ENCODE data around the gene DRICH1. TPM values are rescaled to one million over a fixed set of nuclear protein-coding genes. Genes with fewer than 3 reads are reported as not detected.
"Not testable (repeated sequence)": the region's sequence is repeated elsewhere in the genome, so short reads cannot be mapped to it uniquely, and the experiment has no call there.

The DRICH1 gene
- total RNA-seq, 1 donor from 2014 or later, result not detected

DNA sequence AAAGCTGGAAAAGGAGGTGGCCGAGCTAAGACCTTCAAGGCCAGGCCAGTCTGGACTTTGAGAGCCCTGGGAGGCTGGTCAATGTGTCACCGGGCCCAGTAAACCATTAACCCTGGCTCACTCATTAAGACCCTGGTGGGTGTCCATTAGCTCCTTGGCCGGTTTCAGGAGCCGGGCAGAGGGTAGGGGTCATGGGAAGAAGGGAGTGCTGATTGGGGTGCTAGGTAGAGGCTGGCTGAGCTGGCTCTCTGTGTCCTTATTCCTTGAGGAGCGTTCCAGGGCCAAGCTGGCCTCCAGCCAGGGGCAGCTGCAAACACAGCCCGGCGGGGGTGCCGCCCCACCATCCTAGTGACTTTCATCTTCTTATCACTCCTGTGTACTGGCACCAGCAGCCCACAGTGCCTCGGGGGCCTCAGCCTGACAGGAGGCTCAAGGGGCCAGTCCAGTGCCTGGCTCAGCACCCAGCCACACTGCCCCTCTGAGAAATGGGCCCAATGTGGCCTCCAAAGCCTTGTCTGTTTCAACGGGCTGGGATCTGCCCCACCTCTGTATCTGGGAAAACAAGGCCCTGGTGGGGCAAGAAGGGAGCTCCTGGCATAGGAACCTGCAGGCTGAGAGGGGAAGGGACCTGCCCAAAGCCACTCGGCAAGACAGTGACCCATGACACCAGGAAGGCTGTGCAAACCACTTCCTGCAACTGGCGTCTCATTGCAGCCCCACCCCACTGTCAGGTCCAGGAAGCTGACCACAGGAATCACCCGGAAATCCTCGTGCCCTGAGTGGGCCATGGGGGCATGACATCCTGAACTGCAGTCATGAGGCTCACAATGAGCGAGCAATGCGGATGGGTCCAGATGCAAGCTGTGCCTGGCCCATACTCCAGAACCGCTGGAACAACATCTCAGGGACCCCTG, 43.6 kb upstream of the DRICH1 start:
- TF ChIP-seq, protein P1, sequence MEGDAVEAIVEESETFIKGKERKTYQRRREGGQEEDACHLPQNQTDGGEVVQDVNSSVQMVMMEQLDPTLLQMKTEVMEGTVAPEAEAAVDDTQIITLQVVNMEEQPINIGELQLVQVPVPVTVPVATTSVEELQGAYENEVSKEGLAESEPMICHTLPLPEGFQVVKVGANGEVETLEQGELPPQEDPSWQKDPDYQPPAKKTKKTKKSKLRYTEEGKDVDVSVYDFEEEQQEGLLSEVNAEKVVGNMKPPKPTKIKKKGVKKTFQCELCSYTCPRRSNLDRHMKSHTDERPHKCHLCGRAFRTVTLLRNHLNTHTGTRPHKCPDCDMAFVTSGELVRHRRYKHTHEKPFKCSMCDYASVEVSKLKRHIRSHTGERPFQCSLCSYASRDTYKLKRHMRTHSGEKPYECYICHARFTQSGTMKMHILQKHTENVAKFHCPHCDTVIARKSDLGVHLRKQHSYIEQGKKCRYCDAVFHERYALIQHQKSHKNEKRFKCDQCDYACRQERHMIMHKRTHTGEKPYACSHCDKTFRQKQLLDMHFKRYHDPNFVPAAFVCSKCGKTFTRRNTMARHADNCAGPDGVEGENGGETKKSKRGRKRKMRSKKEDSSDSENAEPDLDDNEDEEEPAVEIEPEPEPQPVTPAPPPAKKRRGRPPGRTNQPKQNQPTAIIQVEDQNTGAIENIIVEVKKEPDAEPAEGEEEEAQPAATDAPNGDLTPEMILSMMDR (IDR thresholded peaks at IDR 0.05; ENCODE audit: borderline replicate concordance), result no peak

DNA sequence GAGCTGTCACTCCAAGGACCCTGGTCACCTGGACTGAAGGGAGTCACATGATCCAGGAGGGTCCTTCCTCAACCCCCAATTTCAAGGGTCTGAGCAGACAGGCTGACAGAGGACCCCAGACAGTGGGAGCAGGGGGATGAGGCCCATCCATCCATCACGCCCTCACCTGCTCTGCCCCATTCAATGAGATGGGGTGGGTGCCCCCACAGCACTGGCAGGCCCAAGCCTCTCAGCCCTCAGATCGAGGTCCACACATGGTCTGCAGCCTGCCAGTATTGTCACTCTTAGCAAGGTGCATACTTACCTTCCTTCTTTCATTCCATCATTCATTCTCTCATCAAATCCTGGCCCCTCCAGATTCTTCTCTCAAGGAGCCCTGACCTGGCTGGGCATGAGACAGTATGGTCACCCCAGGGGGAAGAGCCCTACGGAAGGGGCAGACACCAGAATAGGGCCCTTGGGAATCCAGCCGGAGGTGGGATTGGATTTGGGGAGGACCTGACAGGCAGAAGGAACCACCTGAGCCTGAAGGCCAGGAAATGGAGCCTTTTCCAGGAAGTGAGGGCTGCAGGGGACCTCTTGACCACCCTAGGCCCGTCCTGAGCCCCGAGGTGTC, 42.9 kb upstream of the DRICH1 start:
- H3K27ac ChIP-seq (replicated peaks); DNase-seq; H3K9me3 ChIP-seq (replicated peaks); H3K27me3 ChIP-seq (ENCODE audit: low read depth); H3K36me3 ChIP-seq; intact Hi-C loops (cut with micrococcal nuclease); H3K4me3 ChIP-seq: not testable (repeated sequence)
- peaks cover 11% of the 10 kb centered on the region for H3K4me1 ChIP-seq

More for the DNA sequence above, 43.6 kb upstream of the DRICH1 start:
- H3K9me3 ChIP-seq (replicated peaks), result no peaks in the 10 kb centered on the region
- no peaks in the 10 kb centered on the region for H3K27me3 ChIP-seq (ENCODE audit: low read depth)
- DNase-seq, result no peak
- no peaks in the 10 kb centered on the region for H3K36me3 ChIP-seq
- intact Hi-C loops (cut with micrococcal nuclease), result no loop called here
- no peak overlapping the region for H3K27ac ChIP-seq (replicated peaks)
- H3K4me1 ChIP-seq, result peaks cover 11% of the 10 kb centered on the region
- no peak overlapping the region for H3K4me3 ChIP-seq

DNA sequence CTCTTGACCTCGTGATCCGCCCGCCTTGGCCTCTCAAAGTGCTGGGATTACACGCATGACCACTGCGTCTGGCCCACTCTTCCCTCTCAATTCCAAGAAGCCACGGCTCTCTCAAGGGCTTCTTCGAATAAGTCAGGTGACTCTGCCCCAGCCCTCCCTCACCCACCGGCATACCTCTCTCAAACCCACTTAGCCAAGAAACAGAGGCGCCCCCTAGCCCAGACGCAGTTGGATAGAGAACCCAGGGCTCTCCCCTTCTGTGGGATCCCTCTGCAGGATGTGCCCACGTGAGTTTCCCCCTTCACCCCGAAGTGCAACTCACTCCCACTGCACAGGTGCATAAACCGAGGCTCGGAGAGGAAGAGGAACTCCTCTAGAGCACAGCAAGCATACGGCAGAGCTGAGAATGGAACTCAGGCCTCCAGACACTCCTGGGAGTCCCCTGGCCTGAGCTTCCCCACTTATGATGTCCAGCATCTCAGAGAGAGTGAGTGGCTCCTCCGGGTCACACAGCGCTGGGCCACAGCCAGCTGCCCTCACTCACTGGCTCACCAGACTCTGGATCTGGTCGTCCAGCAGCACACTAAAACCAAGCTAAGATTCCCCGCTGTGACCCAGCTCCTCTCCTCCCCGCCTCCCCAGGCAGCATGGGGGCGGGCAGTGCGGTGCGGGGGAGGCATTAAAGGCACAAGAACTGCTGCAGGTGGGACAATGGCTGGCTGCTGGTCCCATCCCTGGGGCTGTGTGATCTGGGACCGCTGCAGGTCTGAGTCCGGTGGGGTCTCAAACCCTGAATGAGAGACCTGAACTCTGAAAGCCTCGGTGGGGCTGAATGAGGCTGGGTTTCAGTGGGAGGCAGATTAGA, 41.9 kb upstream of the DRICH1 start:
- Histone ChIP-seq H3K27me3 (ENCODE audit: low read depth) (no peaks in the 10 kb centered on the region), H3K27ac (replicated peaks) (no peak overlapping the region), H3K9me3 (replicated peaks) (no peaks in the 10 kb centered on the region), H3K36me3 (no peaks in the 10 kb centered on the region), H3K4me3 (no peak overlapping the region), H3K4me1 (peaks cover 11% of the 10 kb centered on the region)
- DNase-seq, result no peak
- intact Hi-C loops (cut with micrococcal nuclease), result no loop called here
- TF ChIP-seq, protein P1 (IDR thresholded peaks at IDR 0.05; ENCODE audit: borderline replicate concordance), result no peak

DNA sequence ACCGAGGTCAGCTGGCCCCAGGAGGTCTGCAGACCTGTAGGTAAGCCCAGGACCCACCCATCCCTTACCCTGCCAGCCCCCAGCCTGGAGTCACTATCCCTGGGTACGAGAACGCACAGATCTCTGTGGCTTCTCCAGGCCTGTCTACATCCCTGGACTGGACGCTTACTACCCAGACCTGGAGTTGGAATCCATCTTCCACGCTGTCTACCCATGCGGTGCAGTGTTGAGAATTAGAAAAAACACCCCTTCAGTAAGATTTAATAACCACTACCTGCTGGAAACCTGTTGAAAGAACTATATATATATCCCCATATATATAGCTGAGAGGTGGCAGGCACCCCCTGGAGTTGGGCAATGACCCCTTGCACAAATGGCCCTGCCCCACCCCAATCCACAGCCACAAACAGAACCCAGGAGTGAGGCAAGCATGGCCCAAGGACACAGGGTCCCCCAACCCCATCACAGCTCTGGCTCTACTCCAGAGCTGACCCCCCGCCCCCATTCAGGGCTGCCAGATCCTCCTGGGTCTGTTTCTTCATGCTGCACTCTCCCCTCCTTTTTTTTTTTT, 41.0 kb upstream of the DRICH1 start:
- DNase-seq, result no peak
- Histone ChIP-seq H3K36me3 (no peaks in the 10 kb centered on the region), H3K4me1 (peaks cover 11% of the 10 kb centered on the region), H3K9me3 (replicated peaks) (no peaks in the 10 kb centered on the region), H3K27me3 (ENCODE audit: low read depth) (no peaks in the 10 kb centered on the region), H3K4me3 (no peak overlapping the region), H3K27ac (replicated peaks) (no peak overlapping the region)
- TF ChIP-seq, protein P1 (IDR thresholded peaks at IDR 0.05; ENCODE audit: borderline replicate concordance), result no peak
- intact Hi-C loops (cut with micrococcal nuclease), result no loop called here

DNA sequence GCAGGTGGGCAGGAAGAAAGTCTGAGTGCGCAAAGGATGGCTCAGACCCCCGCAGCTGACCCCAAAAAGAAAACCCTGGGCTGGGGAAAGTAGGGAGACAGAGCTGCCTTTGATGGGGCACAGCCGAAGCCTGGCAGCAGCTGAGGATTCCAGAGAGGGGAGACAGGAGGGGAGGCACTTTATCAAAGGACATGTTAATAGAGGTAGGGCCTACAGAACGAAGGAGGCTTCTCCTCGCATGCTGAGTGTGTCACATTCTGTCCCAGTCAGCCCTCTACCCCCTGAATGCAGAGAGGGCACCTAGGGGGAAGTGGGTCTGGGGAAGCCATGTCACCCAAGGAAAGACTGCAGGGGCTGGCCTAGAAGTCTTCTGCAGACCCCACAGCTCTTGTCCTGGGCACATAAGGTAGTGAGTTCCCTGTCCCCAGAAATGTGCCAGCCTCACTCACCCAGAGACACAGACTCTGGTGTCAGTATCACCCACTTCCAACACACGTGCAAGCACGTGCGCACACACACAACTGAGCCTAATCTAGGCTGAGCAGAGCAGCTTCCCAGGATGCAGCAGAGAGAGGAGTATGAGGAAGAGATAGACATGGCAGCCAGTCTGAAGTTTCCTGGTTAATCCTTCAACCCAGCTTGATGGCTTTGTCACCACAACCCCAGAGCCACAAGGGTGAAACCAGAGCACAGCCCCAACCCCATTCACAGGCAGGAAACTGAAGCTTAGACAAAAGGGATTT, 40.4 kb upstream of the DRICH1 start:
- intact Hi-C loops (cut with micrococcal nuclease); H3K4me3 ChIP-seq; H3K27me3 ChIP-seq (ENCODE audit: low read depth); H3K9me3 ChIP-seq (replicated peaks); H3K36me3 ChIP-seq; DNase-seq; H3K27ac ChIP-seq (replicated peaks): not testable (repeated sequence)
- peaks cover 11% of the 10 kb centered on the region for H3K4me1 ChIP-seq

DNA sequence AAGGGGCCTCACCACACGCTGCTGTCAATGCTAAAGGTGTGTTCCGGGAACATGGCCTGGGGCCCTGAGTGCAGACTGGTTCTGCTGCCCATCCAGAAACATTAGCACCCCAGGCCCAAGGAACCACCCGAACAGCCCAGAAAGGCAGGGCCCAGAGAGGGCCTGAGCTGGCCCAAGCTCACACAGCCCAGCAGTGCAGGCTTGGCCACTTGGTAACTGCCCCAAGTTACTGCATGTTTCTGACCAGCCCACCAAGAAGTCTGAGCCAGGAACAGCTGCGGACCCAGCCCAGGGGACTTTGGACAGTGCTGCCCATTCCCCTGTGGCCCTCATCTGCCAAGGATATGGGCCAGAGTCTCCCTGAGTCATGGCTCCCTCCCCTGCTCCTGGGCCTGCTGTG, 39.3 kb upstream of the DRICH1 start:
- intact Hi-C loops (cut with micrococcal nuclease); H3K36me3 ChIP-seq; H3K4me3 ChIP-seq; H3K9me3 ChIP-seq (replicated peaks); H3K27ac ChIP-seq (replicated peaks); H3K27me3 ChIP-seq (ENCODE audit: low read depth); DNase-seq: not testable (repeated sequence)
- peaks cover 11% of the 10 kb centered on the region for H3K4me1 ChIP-seq
